Measurements from ENCODE around the gene SPINK8.
"Not testable (repeated sequence)": the region's sequence is repeated elsewhere in the genome, so short reads cannot be mapped to it uniquely, and the experiment has no call there.

SPINK8 gene

DNA sequence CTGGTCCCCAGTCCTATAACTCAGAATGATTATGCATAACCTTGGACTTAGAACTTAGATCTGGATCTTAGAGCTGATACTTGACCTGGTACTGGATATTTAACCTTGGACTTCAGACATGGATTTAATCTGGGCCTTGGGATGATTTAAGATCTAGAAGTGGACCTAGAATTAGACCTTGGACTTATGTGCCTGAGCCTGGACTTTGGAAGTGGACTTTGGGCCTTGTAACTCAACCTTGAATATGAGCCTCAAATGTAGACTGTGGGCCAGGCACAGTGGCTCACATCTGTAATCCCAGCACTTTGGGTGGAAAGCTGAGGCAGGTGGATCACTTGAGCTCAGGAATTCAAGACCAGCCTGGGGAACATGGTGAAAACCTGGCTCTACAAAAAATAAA lies 46.4 kb downstream of the SPINK8 start:
- in situ Hi-C loops (cut with MboI; ENCODE audit: low pct_unique_long_range_greater_than_20kb, low sequenced_read_pairs), result no loop called here
- no peak for DNase-seq

DNA sequence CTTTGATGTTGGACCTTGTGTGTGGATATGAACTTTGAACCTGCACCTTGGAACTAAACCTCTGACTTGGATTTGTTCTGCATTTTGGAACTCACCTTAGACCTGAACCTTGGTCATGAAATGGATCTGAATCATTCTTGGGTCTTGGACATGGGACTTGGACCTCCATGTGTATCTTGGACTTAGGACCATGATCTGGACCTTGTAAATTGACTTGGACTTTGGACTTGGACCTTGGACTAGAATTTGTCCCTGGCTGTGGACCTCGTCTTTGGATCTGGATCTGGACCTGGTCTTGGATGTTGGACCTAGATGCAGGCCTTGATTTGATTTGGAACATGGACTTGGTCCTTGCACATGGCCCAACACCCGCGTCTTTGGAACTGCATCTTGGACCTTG lies 47.2 kb downstream of the SPINK8 start:
- in situ Hi-C loops (cut with MboI; ENCODE audit: low pct_unique_long_range_greater_than_20kb, low sequenced_read_pairs), result no loop called here
- no peak for DNase-seq

DNA sequence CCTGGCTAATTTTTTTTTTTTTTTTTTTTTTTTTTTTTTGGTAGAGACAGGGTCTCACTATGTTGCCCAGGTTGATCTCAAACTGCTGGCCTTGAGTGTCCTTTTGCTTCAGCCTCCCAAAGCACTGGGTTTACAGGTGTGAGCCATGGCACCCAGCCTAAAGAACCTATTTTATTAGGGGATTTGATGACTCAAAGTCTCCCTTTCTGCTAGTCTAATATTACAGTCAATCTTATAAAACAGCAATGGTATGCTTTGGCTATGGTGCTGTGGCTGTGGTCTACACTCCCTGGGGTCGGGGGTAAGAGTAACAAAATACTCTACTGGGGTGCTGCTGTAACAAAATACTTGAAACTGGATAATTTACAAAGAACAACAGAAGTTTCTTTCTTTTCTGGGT lies 47.8 kb downstream of the SPINK8 start:
- in situ Hi-C loops (cut with MboI; ENCODE audit: low pct_unique_long_range_greater_than_20kb, low sequenced_read_pairs), result no loop called here
- DNase-seq, result no peak

DNA sequence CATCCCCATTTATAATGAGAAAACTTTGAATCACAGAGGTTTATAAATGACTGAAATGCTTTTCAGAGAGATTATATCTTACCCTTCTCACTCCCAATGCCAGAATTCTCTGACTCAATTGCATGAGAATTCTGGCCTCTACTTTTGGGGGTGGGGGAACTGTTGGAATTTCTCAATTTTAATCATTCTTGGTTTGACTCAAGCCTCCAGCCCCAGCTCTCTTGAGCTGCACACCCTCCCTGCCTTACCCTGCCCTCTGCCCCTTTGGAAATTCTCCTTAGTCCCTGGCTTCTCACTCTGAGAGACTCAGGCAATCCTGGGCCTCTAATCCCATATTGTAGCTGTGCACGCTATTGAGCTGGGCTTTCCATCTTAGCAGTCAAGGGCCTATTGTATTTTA lies 48.3 kb downstream of the SPINK8 start:
- in situ Hi-C loops (cut with MboI; ENCODE audit: low pct_unique_long_range_greater_than_20kb, low sequenced_read_pairs), result no loop called here
- DNase-seq, result no peak

DNA sequence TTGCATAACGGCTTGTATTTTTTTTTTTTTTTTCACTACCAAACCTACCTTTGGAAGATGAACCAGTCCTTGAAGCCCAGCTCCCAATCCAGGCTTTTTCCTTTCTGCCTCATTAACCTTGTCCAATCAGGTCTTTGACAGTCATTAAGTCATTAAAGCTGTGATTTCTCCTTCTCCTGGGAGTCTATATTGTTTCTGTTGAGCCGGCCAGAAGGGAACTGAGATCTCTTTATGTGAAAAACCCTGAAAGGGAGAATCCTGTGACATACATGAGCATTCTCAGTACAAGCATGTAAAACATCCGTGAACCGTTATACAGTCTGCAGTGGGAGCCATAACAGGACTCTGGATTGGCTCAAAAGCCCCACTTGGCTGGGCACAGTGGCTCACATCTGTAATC lies 52.6 kb downstream of the SPINK8 start:
- in situ Hi-C loops (cut with MboI; ENCODE audit: low pct_unique_long_range_greater_than_20kb, low sequenced_read_pairs), result no loop called here
- DNase-seq, result no peak

DNA sequence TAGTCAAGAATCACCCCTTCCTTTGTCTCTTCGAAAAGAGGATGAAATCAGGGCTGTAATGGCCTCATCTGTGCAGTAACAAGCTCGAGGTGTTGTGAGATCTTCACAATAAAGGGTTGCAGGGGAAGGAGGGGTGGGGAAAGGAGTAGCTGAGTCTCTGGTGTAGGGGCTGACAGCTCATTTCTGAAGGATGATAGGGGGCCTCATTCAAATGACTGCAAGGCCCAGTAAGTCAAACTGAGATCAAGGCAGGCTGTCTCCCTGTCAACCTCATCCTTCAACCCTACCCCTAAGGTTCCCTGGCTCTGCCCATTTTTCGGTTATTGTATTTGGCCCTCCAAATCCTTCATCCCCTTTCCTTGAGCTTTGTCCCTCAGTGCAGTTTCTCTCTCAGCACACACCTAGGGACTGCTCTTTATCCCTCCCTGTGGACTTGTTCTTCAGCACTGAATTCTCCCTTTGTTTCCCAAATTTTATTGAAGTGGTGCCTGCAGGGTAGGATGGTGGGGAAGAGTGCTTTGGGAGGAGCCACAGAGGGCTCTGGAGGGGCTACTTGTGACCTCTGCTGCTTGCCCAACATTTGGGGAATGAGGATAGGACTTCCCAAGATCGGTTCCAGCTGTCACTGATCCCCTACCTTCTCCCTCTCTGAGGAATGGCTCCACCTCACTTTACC lies 54.4 kb downstream of the SPINK8 start:
- in situ Hi-C loops (cut with MboI; ENCODE audit: low pct_unique_long_range_greater_than_20kb, low sequenced_read_pairs), result loop anchor here (10.0 kb wide), 1 partner anchor 146 kb away; no protein-coding TSS in a partner anchor
- no peak for DNase-seq

DNA sequence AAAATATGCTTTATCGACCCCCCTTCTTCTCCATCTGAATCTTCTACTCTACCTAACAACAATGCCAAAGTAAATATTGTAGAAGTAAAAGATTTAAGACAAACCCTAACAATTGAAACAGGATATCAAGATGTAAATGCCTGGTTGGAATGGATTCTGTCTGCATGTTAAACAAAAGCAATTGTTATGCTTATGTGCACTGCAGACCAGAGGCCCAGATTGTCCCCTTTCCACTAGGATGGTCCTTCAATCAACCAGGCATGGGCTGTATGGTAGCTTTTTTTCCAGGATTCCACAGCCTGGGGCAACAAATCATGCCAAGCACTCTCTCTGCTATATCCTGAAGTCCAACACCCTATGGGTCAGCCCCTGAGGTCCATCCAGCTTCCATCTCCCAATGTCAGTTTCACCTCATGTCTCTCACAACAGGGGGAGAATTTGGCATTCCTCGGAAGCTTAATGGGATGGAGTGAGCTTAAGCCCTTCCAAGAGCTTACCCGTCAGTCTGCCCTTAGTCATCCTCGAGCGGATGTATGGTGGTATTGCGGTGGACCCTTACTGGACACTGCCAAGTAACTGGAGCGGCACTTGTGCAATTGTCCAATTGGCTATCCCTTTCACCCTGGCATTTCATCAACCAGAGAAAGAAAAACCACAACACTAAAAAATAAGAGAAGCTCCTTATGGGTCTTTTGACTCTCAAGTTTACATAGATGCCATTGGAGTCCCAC lies 56.4 kb downstream of the SPINK8 start:
- DNase-seq, result no peak
- in situ Hi-C loops (cut with MboI; ENCODE audit: low pct_unique_long_range_greater_than_20kb, low sequenced_read_pairs), result loop anchor here (10.0 kb wide), 1 partner anchor 148 kb away; no protein-coding TSS in a partner anchor

DNA sequence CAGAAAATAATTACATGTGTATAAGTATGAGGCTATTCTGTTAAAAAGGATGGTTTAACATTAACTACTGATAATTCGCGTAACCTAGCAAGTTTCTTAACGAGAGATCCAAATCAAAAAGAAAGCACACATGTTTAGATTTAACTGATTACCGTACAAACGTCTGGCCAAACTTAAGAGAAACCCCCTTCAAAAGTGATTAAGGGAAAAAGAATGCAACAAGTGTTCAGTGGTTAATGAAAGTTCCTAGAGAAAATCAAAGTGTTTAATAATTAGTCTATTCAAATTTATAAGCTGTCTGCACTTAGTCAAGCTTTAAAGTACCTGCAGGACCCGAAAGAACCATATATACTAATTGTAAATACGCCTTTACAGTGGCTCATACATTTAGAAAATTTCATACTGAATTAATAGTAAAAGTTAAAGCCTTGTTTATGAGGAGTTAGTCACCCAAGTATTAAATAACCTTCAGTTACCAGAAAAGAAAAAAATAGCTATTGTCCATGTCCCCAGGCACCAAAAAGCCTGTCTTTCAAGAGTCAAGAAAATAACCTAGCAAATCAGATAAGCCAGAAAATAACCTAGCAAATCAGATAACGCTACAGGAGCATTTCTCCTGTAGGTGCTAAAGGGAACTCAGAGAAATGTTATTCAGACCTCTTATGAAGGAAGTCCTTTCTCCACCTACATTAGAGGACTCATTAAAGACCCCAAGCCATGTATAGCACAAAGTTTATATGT lies 58.0 kb downstream of the SPINK8 start:
- DNase-seq, result no peak
- in situ Hi-C loops (cut with MboI; ENCODE audit: low pct_unique_long_range_greater_than_20kb, low sequenced_read_pairs), result loop anchor here (10.0 kb wide), 1 partner anchor 149 kb away; no protein-coding TSS in a partner anchor

DNA sequence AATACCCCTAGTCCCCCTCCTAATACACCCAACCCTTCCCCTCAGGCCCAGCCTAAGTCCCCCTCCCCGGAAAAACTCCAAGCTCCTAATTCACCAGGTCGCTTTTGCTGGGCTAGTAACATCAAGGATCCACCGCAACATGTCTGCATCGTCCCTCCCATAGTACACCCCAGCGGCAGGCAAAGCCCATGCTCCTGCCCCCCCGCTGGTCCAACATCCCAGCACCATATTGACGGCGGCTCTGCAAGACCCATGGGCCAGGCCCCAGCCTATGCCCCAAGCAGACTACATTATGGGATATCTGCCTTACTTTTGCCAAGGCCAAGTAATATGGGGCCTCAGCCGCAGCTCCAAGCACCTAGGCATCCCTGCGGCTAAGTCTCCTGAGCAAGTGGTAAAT lies 59.0 kb downstream of the SPINK8 start:
- DNase-seq, result no peak
- in situ Hi-C loops (cut with MboI; ENCODE audit: low pct_unique_long_range_greater_than_20kb, low sequenced_read_pairs), result loop anchor here (10.0 kb wide), 1 partner anchor 150 kb away; no protein-coding TSS in a partner anchor

DNA sequence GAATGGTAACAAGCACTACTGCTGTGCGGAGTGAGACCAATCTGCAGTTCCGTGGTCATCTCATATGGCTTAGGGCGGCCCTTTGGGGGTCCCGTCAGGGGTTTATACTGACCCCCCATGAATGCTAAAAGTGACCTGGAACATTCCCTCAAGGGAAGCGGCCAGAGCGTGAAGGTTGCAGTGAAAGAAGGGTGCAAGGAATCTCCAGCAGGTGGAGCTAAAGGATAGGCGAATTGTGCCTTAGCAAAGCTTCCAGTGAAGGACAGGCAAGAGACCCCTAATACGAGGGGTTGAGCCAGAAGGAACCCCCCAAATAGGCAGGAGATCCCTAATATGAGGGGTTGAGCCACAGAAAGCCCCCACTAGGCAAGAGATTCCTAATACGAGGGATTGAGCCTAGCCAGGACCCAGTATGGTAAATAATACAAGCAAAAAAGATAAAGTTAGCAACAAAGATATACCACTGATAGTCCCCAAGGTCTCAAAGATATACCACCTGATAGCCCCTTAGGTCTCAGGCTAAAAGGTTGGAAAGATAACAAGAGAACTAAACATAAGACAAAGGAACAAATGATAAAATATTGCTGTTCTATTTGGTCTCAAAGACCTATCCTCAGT lies 59.8 kb downstream of the SPINK8 start:
- DNase-seq, result peak; percentile 80
- in situ Hi-C loops (cut with MboI; ENCODE audit: low pct_unique_long_range_greater_than_20kb, low sequenced_read_pairs), result loop anchor here (10.0 kb wide), 1 partner anchor 151 kb away; no protein-coding TSS in a partner anchor

DNA sequence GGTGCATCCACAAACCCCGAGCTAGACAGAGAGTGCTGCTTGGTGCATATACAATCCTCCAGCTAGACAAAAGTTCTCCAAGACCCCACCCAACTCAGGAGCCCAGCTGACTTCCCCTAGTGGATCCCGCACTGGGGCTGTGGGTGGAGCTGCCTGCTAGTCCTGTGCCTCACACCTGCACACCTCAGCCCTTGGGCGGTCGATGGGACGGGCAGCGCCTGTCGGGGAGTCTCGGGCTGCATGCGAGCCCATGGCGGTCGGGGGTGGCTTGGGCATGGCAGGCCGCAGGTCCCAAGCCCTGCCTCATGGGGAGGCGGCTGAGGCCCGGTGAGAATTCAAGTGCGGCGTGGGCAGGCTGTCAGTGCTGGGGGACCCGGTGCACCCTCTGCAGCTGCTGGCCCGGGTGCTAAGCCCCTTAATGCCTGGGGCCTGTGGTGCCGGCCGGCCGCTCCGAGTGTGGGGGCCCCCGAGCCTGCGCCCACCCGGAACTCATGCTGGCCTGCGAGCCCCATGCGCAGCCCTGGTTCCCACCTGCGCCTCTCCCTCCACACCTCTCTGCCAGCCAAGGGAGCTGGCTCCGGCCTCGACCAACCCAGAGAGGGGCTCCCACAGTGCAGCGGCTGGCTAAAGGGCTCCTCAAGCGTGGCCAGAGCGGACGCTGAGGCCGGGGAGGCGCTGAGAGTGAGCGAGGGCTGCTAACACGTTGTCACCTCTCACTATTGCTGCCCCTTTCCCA lies 61.5 kb downstream of the SPINK8 start:
- in situ Hi-C loops (cut with MboI; ENCODE audit: low pct_unique_long_range_greater_than_20kb, low sequenced_read_pairs), result loop anchor here (10.0 kb wide), 1 partner anchor 153 kb away; no protein-coding TSS in a partner anchor
- DNase-seq, result no peak

DNA sequence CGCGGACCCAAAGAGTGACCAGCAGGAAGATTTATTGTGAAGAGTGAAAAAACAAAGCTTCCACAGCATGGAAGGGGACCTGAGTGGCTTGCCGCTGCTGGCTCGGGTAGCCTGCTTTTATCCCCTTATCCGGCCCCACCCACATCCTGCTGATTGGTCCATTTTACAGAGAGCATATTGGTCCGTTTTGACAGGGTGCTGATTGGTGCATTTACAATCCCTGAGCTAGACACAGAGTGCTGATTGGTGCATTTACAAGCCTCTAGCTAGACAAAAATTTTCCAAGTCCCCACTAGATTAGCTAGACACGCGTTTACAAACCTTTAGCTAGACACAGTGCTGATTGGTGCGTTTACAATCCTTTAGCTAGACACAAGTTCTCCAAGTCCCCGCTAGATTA lies 62.2 kb downstream of the SPINK8 start:
- in situ Hi-C loops (cut with MboI; ENCODE audit: low pct_unique_long_range_greater_than_20kb, low sequenced_read_pairs), result loop anchor here (10.0 kb wide), 1 partner anchor 154 kb away; no protein-coding TSS in a partner anchor
- not testable (repeated sequence) for DNase-seq

DNA sequence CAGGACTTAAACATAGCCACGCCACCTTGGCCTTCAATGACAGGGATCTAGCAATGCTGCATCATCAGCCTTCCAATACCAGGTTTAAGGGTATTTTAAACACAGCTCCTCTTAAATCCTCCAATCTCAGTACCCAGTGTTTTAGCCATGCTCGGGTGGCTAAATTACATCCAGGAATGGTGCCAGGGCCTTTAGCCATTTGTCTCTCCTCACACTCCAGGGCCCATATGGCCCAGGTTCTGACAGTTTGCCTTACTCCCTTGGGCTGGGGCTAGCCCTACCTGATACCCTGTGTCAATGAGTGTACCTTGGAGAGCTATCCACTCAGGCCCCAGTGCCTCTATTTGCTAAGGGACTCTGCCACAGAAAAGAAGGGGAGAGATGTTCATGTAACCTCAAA lies 63.2 kb downstream of the SPINK8 start:
- DNase-seq, result no peak
- in situ Hi-C loops (cut with MboI; ENCODE audit: low pct_unique_long_range_greater_than_20kb, low sequenced_read_pairs), result loop anchor here (10.0 kb wide), 1 partner anchor 154 kb away; no protein-coding TSS in a partner anchor

DNA sequence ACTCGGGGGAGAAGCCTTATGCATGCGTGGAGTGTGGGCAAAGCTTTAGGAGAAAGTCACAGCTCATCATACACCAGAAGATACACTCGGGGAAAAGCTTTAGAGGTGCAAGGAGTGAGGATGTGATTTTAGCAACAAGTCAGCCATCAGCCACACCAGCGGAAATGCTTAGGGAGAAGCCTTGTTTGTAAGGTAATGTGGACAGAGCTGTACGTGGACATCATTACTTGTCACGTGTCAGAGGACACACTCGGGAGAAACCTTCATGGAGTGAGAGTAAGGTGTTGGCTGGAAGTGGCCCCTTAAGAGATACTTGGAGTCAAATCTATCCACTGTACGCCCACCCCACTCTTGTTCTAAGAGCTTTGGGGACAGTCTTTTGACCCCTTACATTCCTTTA lies 63.9 kb downstream of the SPINK8 start:
- DNase-seq, result no peak
- in situ Hi-C loops (cut with MboI; ENCODE audit: low pct_unique_long_range_greater_than_20kb, low sequenced_read_pairs), result no loop called here

DNA sequence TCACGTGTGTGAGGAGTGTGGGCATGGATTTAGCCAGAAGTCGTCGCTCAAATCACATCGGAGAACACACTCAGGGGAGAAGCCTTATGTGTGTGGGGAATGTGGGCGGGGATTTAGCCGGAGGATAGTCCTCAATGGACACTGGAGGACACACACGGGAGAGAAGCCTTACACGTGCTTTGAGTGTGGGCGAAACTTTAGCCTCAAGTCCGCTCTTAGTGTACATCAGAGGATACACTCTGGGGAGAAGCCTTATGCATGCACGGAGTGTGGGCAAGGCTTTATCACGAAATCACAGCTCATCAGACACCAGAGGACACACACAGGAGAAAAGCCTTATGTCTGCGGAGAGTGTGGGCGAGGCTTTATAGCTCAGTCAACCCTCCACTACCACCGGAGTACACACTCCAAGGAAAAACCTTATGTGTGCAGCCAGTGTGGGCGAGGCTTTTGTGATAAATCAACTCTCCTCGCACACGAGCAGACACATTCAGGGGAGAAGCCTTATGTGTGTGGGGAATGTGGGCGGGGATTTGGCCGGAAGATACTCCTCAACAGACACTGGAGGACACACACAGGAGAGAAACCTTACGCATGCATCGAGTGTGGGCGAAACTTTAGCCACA lies 64.4 kb downstream of the SPINK8 start:
- in situ Hi-C loops (cut with MboI; ENCODE audit: low pct_unique_long_range_greater_than_20kb, low sequenced_read_pairs), result no loop called here

DNA sequence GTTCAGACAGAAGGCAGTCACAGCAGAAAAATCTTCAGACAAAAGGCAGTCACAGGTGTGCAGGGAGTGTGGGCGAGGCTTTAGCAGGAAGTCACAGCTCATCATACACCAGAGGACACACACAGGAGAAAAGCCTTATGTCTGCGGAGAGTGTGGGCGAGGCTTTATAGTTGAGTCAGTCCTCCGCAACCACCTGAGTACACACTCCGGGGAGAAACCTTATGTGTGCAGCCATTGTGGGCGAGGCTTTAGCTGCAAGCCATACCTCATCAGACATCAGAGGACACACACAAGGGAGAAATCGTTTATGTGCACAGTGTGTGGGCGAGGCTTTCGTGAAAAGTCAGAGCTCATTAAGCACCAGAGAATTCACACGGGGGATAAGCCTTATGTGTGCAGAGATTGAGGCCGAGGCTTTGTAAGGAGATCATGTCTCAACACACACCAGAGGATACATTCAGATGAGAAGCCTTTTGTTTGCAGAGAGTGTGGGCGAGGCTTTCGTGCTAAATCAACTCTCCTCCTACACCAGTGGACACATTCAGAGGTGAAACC lies 65.0 kb downstream of the SPINK8 start:
- no peak for DNase-seq
- in situ Hi-C loops (cut with MboI; ENCODE audit: low pct_unique_long_range_greater_than_20kb, low sequenced_read_pairs), result no loop called here

More for the DNA sequence above, 64.4 kb downstream of the SPINK8 start:
- no peak for DNase-seq

DNA sequence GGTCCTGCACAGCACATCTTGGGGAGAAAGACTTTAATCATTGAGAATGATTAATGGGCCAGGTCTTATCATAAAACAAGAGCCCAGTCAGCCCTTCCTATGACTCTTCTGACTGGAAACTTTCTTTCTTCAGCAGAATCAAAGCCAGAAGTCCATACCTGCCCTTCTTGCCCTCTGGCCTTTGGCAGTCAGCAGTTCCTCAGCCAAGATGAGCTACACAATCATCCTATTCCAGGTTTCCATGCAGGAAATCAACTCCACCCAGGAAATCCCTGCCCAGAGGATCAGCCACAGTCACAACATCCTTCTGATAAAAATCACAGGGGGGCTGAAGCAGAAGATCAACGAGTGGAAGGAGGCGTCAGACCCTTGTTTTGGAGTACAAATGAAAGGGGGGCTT lies 65.7 kb downstream of the SPINK8 start:
- DNase-seq, result no peak
- in situ Hi-C loops (cut with MboI; ENCODE audit: low pct_unique_long_range_greater_than_20kb, low sequenced_read_pairs), result no loop called here

DNA sequence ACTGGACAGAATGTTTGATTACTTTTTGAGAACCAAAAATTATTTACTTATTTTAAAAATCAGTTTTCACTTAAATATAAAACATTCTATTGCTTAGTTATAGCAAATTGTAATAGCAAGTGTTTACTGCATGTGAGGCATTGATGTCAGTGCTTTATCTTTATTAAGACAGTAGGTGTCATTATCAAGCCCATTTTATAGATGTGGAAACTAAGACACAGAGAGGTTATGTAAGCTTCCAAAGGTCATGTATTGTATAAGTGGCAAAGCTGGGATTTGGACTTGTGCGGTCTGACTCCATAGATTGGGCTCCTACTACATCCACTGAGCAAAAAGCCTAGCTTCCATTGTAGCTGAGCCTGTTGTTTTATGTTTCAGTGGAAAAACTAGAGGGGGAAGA lies 74.9 kb downstream of the SPINK8 start:
- in situ Hi-C loops (cut with MboI; ENCODE audit: low pct_unique_long_range_greater_than_20kb, low sequenced_read_pairs), result no loop called here

More for the DNA sequence above, 74.9 kb downstream of the SPINK8 start:
- DNase-seq, result no peak

All from KBM-7 (cell line).